Measurements from ENCODE around the gene STK17A. TPM values are rescaled to one million over a fixed set of nuclear protein-coding genes. Genes with fewer than 3 reads are reported as not detected.
"Not testable (repeated sequence)": the region's sequence is repeated elsewhere in the genome, so short reads cannot be mapped to it uniquely, and the experiment has no call there.

STK17A gene
- total and polyA plus RNA-seq, 3 experiments from 2014 or later: 45.5 to 270 (median 45.8) TPM

DNA sequence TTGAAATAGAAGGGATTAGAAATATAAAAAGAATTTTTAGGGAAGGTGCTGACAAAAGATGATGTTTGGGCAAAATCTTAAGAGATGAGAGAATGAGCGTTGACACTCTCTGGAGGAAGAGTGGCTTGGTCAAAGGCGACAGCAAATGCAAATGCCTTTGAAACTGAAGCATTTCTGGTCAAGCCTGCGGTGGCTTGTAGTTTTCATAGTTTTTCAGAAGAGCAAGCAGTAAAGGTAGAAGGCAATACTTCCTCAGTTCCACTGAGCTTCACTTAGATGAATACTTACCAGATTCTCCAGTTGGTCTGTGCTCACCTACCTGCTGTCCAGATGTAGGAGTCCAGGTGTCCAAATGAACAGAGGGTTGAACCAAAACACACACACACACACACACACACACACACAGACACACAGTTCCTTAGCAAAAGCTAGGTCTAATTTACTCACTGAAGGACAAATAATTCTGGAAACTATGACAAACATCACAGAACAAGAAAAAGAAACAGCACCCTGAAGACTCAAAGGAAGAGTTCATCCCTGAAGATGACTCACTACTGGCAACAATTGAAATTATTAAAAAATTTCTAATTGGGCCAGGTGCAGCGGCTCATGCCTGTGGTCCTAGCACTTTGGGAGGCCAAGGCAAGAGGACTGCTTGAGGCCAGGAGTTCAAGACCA, 12.1 kb upstream of the STK17A start:
- Histone ChIP-seq H3K27ac (ENCODE audit: low read depth, low read length) (no peak overlapping the region), H3K9me3 (ENCODE audit: low read length) (no peaks in the 10 kb centered on the region), H3K36me3 (ENCODE audit: insufficient read depth, low read length) (no peaks in the 10 kb centered on the region), H3K27me3 (ENCODE audit: insufficient read depth, low read length, poor library complexity, severe bottlenecking) (no peaks in the 10 kb centered on the region), H3K4me1 (ENCODE audit: insufficient read depth, low read length) (no peaks in the 10 kb centered on the region), H3K4me3 (ENCODE audit: low read length) (no peak overlapping the region)
- H3K27ac Mint-ChIP-seq: peak overlapping the region in 2 of 8 donors; percentile 17 to 60
- CTCF ChIA-PET: interaction anchor here (4.6 kb wide), 1 partner anchor 11 kb away, joined by 28 read pairs; the partner anchor contains the start of gene STK17A
- peaks cover 0 to 1% of the 10 kb centered on the region in 2 donors for H3K27me3 Mint-ChIP-seq
- POLR2A ChIA-PET: no interaction called here
- H3K9me3 Mint-ChIP-seq: no peaks in the 10 kb centered on the region
- H3K4me1 Mint-ChIP-seq: peaks cover 0 to 5% (median 5%) of the 10 kb centered on the region in 3 donors
- no peak overlapping the region for H3K4me3 Mint-ChIP-seq
- peaks cover 0 to 2% (median 0%) of the 10 kb centered on the region in 3 donors for H3K36me3 Mint-ChIP-seq
- no peak for DNase-seq

DNA sequence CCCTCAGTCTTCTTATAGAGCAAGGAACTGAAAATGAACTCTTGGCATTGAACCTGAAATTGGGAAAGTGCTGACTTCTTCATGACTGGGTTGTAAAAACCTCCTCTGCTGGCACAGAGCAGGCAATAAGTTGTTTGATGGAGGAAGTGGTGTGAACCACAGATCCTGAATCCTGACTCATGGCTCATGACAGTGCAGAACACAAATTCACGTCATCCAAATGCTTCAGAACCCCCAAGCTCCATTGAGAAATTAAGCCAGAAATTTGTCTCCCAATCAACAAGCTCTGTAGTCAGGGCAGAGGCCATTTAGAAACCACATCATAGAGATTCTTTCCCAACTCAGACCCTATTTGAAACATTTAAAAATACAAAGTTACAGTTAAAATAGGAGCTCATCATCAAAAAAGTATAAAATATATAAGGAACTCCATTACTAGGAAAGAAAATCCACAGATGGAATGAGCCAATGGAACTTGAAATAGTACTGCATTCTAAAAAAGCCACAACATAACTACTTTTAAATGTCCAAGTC, 10.3 kb upstream of the STK17A start:
- H3K36me3 Mint-ChIP-seq: peaks cover 0 to 2% (median 0%) of the 10 kb centered on the region in 3 donors
- H3K4me1 Mint-ChIP-seq: peaks cover 0 to 5% (median 5%) of the 10 kb centered on the region in 3 donors
- Histone ChIP-seq H3K4me3 (ENCODE audit: low read length) (no peak overlapping the region), H3K27ac (ENCODE audit: low read depth, low read length) (no peak overlapping the region), H3K27me3 (ENCODE audit: insufficient read depth, low read length, poor library complexity, severe bottlenecking) (no peaks in the 10 kb centered on the region), H3K36me3 (ENCODE audit: insufficient read depth, low read length) (no peaks in the 10 kb centered on the region), H3K4me1 (ENCODE audit: insufficient read depth, low read length) (no peaks in the 10 kb centered on the region), H3K9me3 (ENCODE audit: low read length) (no peaks in the 10 kb centered on the region)
- ChIA-PET POLR2A (no interaction called here), CTCF (interaction anchor here (2.1 to 4.6 kb wide), 2 partner anchors 10 to 127 kb away, joined by 10 to 28 read pairs; partner anchors contain the start of gene STK17A)
- no peak overlapping the region for H3K4me3 Mint-ChIP-seq
- no peaks in the 10 kb centered on the region for H3K9me3 Mint-ChIP-seq
- no peak for DNase-seq
- peaks cover 0 to 1% of the 10 kb centered on the region in 2 donors for H3K27me3 Mint-ChIP-seq
- H3K27ac Mint-ChIP-seq: peak overlapping the region in 1 of 8 donors; percentile 57

DNA sequence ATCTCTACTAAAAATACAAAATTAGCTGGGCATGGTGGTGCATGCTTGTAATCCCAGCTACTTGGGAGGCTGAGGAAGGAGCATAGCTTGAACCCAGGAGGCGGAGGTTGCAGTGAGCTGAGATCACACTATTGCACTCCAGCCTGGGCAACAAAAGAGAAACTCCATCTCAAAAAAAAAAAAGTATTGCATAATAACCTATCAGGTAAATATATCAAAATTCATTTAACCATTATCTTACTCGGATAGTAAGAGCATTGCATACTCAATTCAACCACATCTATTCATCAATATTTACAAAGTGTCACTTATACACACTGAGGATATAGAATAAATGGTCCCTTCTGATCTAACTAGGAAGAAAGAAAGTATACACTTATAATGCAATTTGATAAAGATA, 9.1 kb upstream of the STK17A start:
- not testable (repeated sequence) for H3K4me1 ChIP-seq (ENCODE audit: insufficient read depth, low read length); H3K36me3 ChIP-seq (ENCODE audit: insufficient read depth, low read length); H3K27me3 Mint-ChIP-seq; H3K27me3 ChIP-seq (ENCODE audit: insufficient read depth, low read length, poor library complexity, severe bottlenecking); H3K4me3 ChIP-seq (ENCODE audit: low read length); H3K9me3 ChIP-seq (ENCODE audit: low read length); H3K36me3 Mint-ChIP-seq; H3K4me1 Mint-ChIP-seq; DNase-seq; H3K9me3 Mint-ChIP-seq; H3K27ac ChIP-seq (ENCODE audit: low read depth, low read length); H3K4me3 Mint-ChIP-seq
- ChIA-PET CTCF (interaction anchor here (0.6 to 4.6 kb wide), 3 partner anchors 8 to 126 kb away, joined by 6 to 28 read pairs (median 10); partner anchors contain the start of gene STK17A), POLR2A (interaction anchor here (0.6 kb wide), 1 partner anchor 260 kb away, joined by 3 read pairs; no protein-coding TSS in a partner anchor)
- H3K27ac Mint-ChIP-seq: peak overlapping the region in 1 of 8 donors; percentile 4

DNA sequence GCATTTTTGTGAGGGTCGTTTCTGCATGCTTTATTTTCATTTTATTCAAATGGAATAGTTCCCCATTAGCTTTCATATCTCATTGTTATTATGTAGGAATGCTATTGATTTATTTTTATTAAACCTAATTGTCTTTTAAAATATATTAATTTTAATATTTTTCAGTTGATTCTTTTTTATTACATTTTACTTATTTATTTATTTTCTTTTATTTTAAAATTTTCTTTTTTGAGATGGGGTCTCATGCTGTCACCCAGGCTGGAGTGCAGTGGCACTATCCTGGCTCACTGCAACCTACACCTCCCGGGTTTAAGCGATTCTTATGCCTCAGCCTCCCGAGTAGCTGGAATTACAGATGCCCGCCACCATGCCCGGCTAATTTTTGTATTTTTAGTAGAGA, 7.4 kb upstream of the STK17A start:
- Mint-ChIP-seq H3K27ac (no peak overlapping the region), H3K4me3 (no peak overlapping the region), H3K4me1 (peaks cover 0 to 5% (median 5%) of the 10 kb centered on the region in 3 donors), H3K9me3 (no peaks in the 10 kb centered on the region), H3K36me3 (peaks cover 0 to under 1% (median 0%) of the 10 kb centered on the region in 3 donors), H3K27me3 (no peaks in the 10 kb centered on the region)
- ChIA-PET POLR2A (no interaction called here), CTCF (interaction anchor here (2.1 kb wide), 1 partner anchor 263 kb away, joined by 5 read pairs; no protein-coding TSS in a partner anchor)
- no peak overlapping the region for H3K4me3 ChIP-seq (ENCODE audit: low read length)
- H3K36me3 ChIP-seq (ENCODE audit: insufficient read depth, low read length): no peaks in the 10 kb centered on the region
- no peaks in the 10 kb centered on the region for H3K9me3 ChIP-seq (ENCODE audit: low read length)
- DNase-seq: no peak
- H3K27ac ChIP-seq (ENCODE audit: low read depth, low read length): no peak overlapping the region
- no peaks in the 10 kb centered on the region for H3K4me1 ChIP-seq (ENCODE audit: insufficient read depth, low read length)
- H3K27me3 ChIP-seq (ENCODE audit: insufficient read depth, low read length, poor library complexity, severe bottlenecking): no peaks in the 10 kb centered on the region

DNA sequence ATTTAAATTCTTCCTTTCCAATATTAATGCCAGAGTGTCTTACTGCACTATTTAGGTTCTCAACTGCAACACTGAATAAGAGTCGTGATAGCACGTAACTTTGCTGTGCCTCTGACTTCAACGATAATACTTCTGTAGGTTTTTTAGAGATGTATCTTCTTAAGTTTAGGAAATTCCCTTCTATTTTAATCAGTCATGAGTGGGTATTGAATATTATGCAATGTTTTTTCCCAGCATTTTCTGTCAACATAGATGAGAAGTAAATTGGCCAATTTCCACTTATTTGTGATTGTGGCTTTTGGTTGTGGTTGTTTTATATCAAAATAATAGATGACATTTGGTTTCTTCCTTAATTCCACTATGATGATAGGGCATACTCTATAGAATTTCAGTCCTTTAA, 6.7 kb upstream of the STK17A start:
- Mint-ChIP-seq H3K4me1 (peaks cover 0 to 5% (median 5%) of the 10 kb centered on the region in 3 donors), H3K27me3 (no peaks in the 10 kb centered on the region), H3K36me3 (no peaks in the 10 kb centered on the region), H3K9me3 (no peaks in the 10 kb centered on the region), H3K4me3 (no peak overlapping the region), H3K27ac (no peak overlapping the region)
- H3K27ac ChIP-seq (ENCODE audit: low read depth, low read length): no peak overlapping the region
- CTCF ChIA-PET: interaction anchor here (2.1 kb wide), 1 partner anchor 262 kb away, joined by 5 read pairs; no protein-coding TSS in a partner anchor
- H3K4me1 ChIP-seq (ENCODE audit: insufficient read depth, low read length): no peaks in the 10 kb centered on the region
- no peaks in the 10 kb centered on the region for H3K27me3 ChIP-seq (ENCODE audit: insufficient read depth, low read length, poor library complexity, severe bottlenecking)
- no peaks in the 10 kb centered on the region for H3K9me3 ChIP-seq (ENCODE audit: low read length)
- POLR2A ChIA-PET: no interaction called here
- DNase-seq: no peak
- H3K36me3 ChIP-seq (ENCODE audit: insufficient read depth, low read length): no peaks in the 10 kb centered on the region
- no peak overlapping the region for H3K4me3 ChIP-seq (ENCODE audit: low read length)

DNA sequence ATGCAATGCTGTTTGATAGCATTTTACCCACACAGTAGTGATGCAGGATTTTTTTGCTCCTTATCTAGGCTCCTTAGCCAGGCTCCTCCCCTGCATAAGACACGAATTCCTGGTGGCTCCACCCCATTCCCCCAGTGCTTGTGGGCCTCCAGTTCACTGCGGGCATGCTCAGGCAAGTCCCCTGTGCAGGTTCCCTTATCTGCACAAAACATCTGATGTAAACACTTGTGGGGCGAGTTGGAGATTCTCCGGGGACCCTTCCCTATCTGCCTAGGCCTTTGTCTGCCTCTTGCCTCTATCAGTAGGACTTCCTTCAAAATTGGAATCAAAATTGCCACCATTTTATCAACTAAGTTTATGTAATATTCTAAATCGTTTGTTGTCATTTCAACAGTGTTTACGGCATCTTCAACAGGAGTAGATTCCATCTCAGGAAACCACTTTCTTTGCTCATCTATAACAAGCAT, 5.4 kb upstream of the STK17A start:
- H3K27ac Mint-ChIP-seq: no peak overlapping the region
- ChIA-PET CTCF (interaction anchor here (1.6 kb wide), 1 partner anchor 123 kb away, joined by 6 read pairs; no protein-coding TSS in a partner anchor), POLR2A (no interaction called here)

DNA sequence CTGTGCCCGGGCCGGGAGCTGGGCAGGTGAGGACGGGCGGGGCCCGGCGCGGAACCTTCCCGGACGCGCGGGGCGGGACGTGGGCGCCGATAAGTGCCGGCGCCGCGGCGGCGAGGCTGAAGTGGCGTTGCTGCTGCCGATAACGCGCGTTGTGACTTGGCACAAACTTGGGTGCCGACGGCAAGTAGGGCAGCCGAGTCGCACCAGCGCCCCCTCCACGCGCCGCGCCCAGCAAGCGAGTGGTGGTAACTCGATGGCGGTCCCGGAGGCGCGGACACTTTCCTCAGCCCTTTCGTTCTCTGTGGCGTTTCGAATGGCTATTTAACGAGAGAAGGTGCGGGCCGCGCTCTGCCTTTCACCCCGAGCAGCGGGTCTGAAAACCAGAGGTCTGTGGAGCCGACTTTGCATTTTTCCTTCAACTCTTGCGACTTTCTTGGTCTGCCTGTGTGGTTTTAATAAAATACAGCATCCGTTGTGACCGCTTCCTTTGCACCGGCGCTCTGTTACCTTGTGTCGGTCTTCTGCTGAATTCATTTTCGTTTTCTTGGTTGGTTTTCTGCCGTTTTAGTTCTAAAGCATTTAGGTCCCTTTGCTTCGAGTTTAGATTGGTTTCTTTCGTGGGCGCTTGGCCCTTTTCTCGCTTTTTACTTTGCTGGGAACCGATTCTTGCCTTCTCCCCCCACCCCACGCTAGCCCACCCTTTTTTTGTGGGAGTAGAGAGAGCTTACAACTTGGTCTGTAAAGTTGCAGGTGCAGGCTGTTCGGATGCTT, 701 bp downstream of the STK17A start:
- H3K4me3 ChIP-seq (ENCODE audit: low read length): peak overlapping the region; percentile 96
- no peaks in the 10 kb centered on the region for H3K27me3 ChIP-seq (ENCODE audit: insufficient read depth, low read length, poor library complexity, severe bottlenecking)
- ChIA-PET POLR2A (interaction anchor here (0.6 to 2.5 kb wide), 15 partner anchors 9 to 251 kb away, joined by 3 to 89 read pairs (median 8); partner anchors contain the start of genes BLVRA and COA1), CTCF (interaction anchor here (0.7 to 6.0 kb wide), 60 partner anchors 8 to 652 kb away, joined by 3 to 319 read pairs (median 13); partner anchors contain the start of genes BLVRA, COA1, MRPL32 and PSMA2)
- H3K27ac Mint-ChIP-seq: peak overlapping the region; percentile 95 to 100 (median 96)
- H3K36me3 Mint-ChIP-seq: peaks cover 0 to 39% (median 3%) of the 10 kb centered on the region in 3 donors
- peak; percentile 55 to 83 (median 79) for DNase-seq
- peak overlapping the region; percentile 95 to 99 (median 96) for H3K4me3 Mint-ChIP-seq
- H3K4me1 ChIP-seq (ENCODE audit: insufficient read depth, low read length): peaks cover 20% of the 10 kb centered on the region
- H3K9me3 Mint-ChIP-seq: peaks cover 0 to 3% (median 0%) of the 10 kb centered on the region in 5 donors
- no peaks in the 10 kb centered on the region for H3K9me3 ChIP-seq (ENCODE audit: low read length)
- peak overlapping the region; percentile 94 for H3K27ac ChIP-seq (ENCODE audit: low read depth, low read length)
- H3K4me1 Mint-ChIP-seq: peaks cover 24 to 37% (median 29%) of the 10 kb centered on the region in 3 donors
- peaks cover 0 to 7% of the 10 kb centered on the region in 2 donors for H3K27me3 Mint-ChIP-seq
- H3K36me3 ChIP-seq (ENCODE audit: insufficient read depth, low read length): no peaks in the 10 kb centered on the region

More for the DNA sequence above, 5.4 kb upstream of the STK17A start:
- Histone ChIP-seq H3K27ac (ENCODE audit: low read depth, low read length) (no peak overlapping the region), H3K36me3 (ENCODE audit: insufficient read depth, low read length) (no peaks in the 10 kb centered on the region), H3K27me3 (ENCODE audit: insufficient read depth, low read length, poor library complexity, severe bottlenecking) (no peaks in the 10 kb centered on the region), H3K4me1 (ENCODE audit: insufficient read depth, low read length) (peaks cover 4% of the 10 kb centered on the region), H3K4me3 (ENCODE audit: low read length) (no peak overlapping the region), H3K9me3 (ENCODE audit: low read length) (no peaks in the 10 kb centered on the region)
- DNase-seq: no peak
- Mint-ChIP-seq H3K4me1 (peaks cover 4 to 9% (median 9%) of the 10 kb centered on the region in 3 donors), H3K9me3 (no peaks in the 10 kb centered on the region), H3K4me3 (no peak overlapping the region), H3K36me3 (no peaks in the 10 kb centered on the region), H3K27me3 (peaks cover 0 to 3% of the 10 kb centered on the region in 2 donors)
